ENCODE measurements around the gene EEIG2. TPM values are rescaled to one million over a fixed set of nuclear protein-coding genes. Genes with fewer than 3 reads are reported as not detected.

Gene EEIG2
- total and polyA plus RNA-seq, 9 of the 15 experiments (the other 6 are each of a cell fraction or from before 2014, with no cell fraction given), result 6.1 to 26.9 (median 15.2) TPM

DNA sequence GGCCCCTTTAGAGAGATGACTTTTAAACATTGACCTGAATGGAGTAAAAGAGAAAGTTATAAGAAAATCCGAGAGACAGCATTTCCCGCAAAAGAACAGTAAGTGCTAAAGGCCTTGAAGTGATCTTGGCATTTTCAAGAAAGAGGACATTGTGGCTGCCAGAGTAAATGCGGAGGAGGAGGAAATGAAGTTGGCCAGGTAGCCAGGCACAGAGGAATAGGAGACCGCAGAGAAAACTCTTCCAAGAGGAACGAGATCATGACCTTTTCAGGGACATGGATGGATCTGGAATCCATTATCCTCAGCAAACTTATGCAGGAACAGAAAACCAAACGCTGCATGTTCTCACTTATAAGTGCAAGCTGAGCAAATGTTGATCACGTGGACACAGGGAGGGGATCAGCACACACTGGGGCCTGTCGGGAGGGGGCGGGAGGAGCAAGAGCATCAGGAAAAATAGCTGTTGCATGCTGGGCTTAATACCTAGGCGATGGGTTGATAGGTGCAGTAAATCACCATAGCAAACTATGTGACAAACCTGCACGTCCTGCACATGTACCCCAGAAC is 49.7 kb downstream of the EEIG2 start:
- POLR2A ChIA-PET, result no interaction called here
- H4K20me1 ChIP-seq (replicated peaks; ENCODE audit: control insufficient read depth, insufficient read depth, low read length), result no peaks in the 10 kb centered on the region
- intact Hi-C loops (cut with micrococcal nuclease), result no loop called here
- no peak overlapping the region for H2AFZ ChIP-seq (ENCODE audit: low read depth, low read length)
- H3K9me1 ChIP-seq (ENCODE audit: control insufficient read depth, insufficient read depth, low read length), result no peaks in the 10 kb centered on the region
- no peak overlapping the region for H3K9ac ChIP-seq (ENCODE audit: insufficient read depth in 1 of 2, low read depth in 2 of 2, low read length in 2 of 2)
- H3K36me3 ChIP-seq (ENCODE audit: control insufficient read depth, insufficient read depth, low read length), result peaks cover 10% of the 10 kb centered on the region; the same call in 1 of the 3 replicates
- H3K4me2 ChIP-seq (ENCODE audit: insufficient read depth, low read length), result no peak overlapping the region
- WGBS (ENCODE audit: insufficient coverage, low coverage, missing lambda C conversion rate), result 64% methylated on average over 11 of the region's 11 CpGs
- H3K79me2 ChIP-seq (ENCODE audit: control insufficient read depth, insufficient read depth, low read length), result no peaks in the 10 kb centered on the region
- 0 out of 3 replicates have a peak, but pooled peaks have one; percentile 38 for ATAC-seq
- DNase-seq (ENCODE audit: extremely low read depth in 1 of 4, low spot score in 3 of 4), result no peak
- no peaks in the 10 kb centered on the region for H3K27me3 ChIP-seq (ENCODE audit: control insufficient read depth in 2 of 2, insufficient read depth in 2 of 2, low read length in 2 of 2)
- no peaks in the 10 kb centered on the region for H3K9me3 ChIP-seq (replicated peaks; ENCODE audit: control insufficient read depth, insufficient read depth, low read depth, low read length)
- no peaks in the 10 kb centered on the region for H3K4me1 ChIP-seq (replicated peaks in 1 of 2; ENCODE audit: control insufficient read depth in 2 of 2, insufficient read depth in 2 of 2, low read length in 2 of 2)
- CTCF ChIA-PET (ENCODE audit: low intra/inter-chr PET ratio), result no interaction called here
- TF ChIP-seq, protein P1, sequence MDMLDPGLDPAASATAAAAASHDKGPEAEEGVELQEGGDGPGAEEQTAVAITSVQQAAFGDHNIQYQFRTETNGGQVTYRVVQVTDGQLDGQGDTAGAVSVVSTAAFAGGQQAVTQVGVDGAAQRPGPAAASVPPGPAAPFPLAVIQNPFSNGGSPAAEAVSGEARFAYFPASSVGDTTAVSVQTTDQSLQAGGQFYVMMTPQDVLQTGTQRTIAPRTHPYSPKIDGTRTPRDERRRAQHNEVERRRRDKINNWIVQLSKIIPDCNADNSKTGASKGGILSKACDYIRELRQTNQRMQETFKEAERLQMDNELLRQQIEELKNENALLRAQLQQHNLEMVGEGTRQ (CRISPR knock-in tag; IDR thresholded peaks at IDR 0.05), result peak; percentile 27; the same call in 1 of the 2 replicates
- TF ChIP-seq, protein P2, sequence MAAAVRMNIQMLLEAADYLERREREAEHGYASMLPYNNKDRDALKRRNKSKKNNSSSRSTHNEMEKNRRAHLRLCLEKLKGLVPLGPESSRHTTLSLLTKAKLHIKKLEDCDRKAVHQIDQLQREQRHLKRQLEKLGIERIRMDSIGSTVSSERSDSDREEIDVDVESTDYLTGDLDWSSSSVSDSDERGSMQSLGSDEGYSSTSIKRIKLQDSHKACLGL (CRISPR knock-in tag; IDR thresholded peaks at IDR 0.05; ENCODE audit: borderline replicate concordance, poor library complexity, severe bottlenecking), result no peak
- no peak overlapping the region for H3K27ac ChIP-seq (ENCODE audit: extremely low read depth, low read depth, low read length)
- in situ Hi-C loops (cut with MboI), result no loop called here
- no TSS peak for BruUV-seq (replicated peaks)
- no peak overlapping the region for H3K4me3 ChIP-seq
- FAIRE-seq, result no peak

Other genes with a start within 250 kb of the EEIG2 start
- gene NBPF6, start 109.8 kb upstream of the EEIG2 start, total RNA-seq (2014; rRNA removed), result 5.0 and 6.0 TPM in 2 replicates
- gene NBPF6, start 109.8 kb upstream of the EEIG2 start, total RNA-seq (2014; rRNA removed; fragmentation: Illumina TruSeq; extraction: Trizol), result 7.2 and 7.5 TPM in 2 replicates
- 7.6 and 8.3 TPM in 2 replicates for gene NBPF6, start 109.8 kb upstream of the EEIG2 start, total RNA-seq (2015; rRNA removed; fragmentation: Illumina TruSeq; extraction: Trizol)
- 6.1 and 6.5 TPM in 2 replicates for gene NBPF6, start 109.8 kb upstream of the EEIG2 start, total RNA-seq (2021)
- 4.2 and 5.8 TPM in 2 replicates for gene NBPF6, start 109.8 kb upstream of the EEIG2 start, polyA plus RNA-seq (2011; rRNA removed)
- gene NBPF6, start 109.8 kb upstream of the EEIG2 start, polyA plus RNA-seq (2014; fragmentation: Illumina TruSeq; extraction: Trizol), result 8.7 and 10.0 TPM in 2 replicates
- 1 to 10 TPM; 2.7 to 3.6 TPM for gene NBPF6, start 109.8 kb upstream of the EEIG2 start, polyA plus RNA-seq (2014; fragmentation: Nextera tagmentation; extraction: Ambion mirVana)
- gene NBPF6, start 109.8 kb upstream of the EEIG2 start, polyA plus RNA-seq (2014; rRNA removed), result 4.0 and 4.9 TPM in 2 replicates
- not detected in 2 replicates for gene HENMT1, start 101.0 kb downstream of the EEIG2 start, total RNA-seq (2014; rRNA removed)
- not detected in 2 replicates for gene HENMT1, start 101.0 kb downstream of the EEIG2 start, total RNA-seq (2014; rRNA removed; fragmentation: Illumina TruSeq; extraction: Trizol)
- gene HENMT1, start 101.0 kb downstream of the EEIG2 start, total RNA-seq (2015; rRNA removed; fragmentation: Illumina TruSeq; extraction: Trizol), result not detected in 2 replicates
- gene HENMT1, start 101.0 kb downstream of the EEIG2 start, total RNA-seq (2021), result not detected in 2 replicates
- gene HENMT1, start 101.0 kb downstream of the EEIG2 start, polyA plus RNA-seq (2011; rRNA removed), result not detected in 2 replicates
- not detected in 2 replicates for gene HENMT1, start 101.0 kb downstream of the EEIG2 start, polyA plus RNA-seq (2014; fragmentation: Illumina TruSeq; extraction: Trizol)
- gene HENMT1, start 101.0 kb downstream of the EEIG2 start, polyA plus RNA-seq (2014; fragmentation: Nextera tagmentation; extraction: Ambion mirVana), result not detected
- 0.19 TPM in 1 of 2 replicates, not detected in the other for gene HENMT1, start 101.0 kb downstream of the EEIG2 start, polyA plus RNA-seq (2014; rRNA removed)
- gene PRPF38B, start 132.2 kb downstream of the EEIG2 start, total RNA-seq (2014; rRNA removed), result 27.8 and 67.8 TPM in 2 replicates
- gene PRPF38B, start 132.2 kb downstream of the EEIG2 start, total RNA-seq (2014; rRNA removed; fragmentation: Illumina TruSeq; extraction: Trizol), result 66.4 and 69.8 TPM in 2 replicates
- gene PRPF38B, start 132.2 kb downstream of the EEIG2 start, total RNA-seq (2015; rRNA removed; fragmentation: Illumina TruSeq; extraction: Trizol), result 68.0 and 75.3 TPM in 2 replicates
- 47.8 and 55.5 TPM in 2 replicates for gene PRPF38B, start 132.2 kb downstream of the EEIG2 start, total RNA-seq (2021)
- gene PRPF38B, start 132.2 kb downstream of the EEIG2 start, polyA plus RNA-seq (2011; rRNA removed), result 71.1 and 74.1 TPM in 2 replicates
- gene PRPF38B, start 132.2 kb downstream of the EEIG2 start, polyA plus RNA-seq (2014; fragmentation: Illumina TruSeq; extraction: Trizol), result 72.3 and 85.5 TPM in 2 replicates
- 10 to 100 TPM; 25.3 to 34.3 TPM for gene PRPF38B, start 132.2 kb downstream of the EEIG2 start, polyA plus RNA-seq (2014; fragmentation: Nextera tagmentation; extraction: Ambion mirVana)
- gene PRPF38B, start 132.2 kb downstream of the EEIG2 start, polyA plus RNA-seq (2014; rRNA removed), result 78.4 and 81.8 TPM in 2 replicates
- not detected in 2 replicates for gene FNDC7, start 152.8 kb downstream of the EEIG2 start, total RNA-seq (2014; rRNA removed)
- not detected in 2 replicates for gene FNDC7, start 152.8 kb downstream of the EEIG2 start, total RNA-seq (2014; rRNA removed; fragmentation: Illumina TruSeq; extraction: Trizol)
- not detected in 2 replicates for gene FNDC7, start 152.8 kb downstream of the EEIG2 start, total RNA-seq (2015; rRNA removed; fragmentation: Illumina TruSeq; extraction: Trizol)
- not detected in 2 replicates for gene FNDC7, start 152.8 kb downstream of the EEIG2 start, total RNA-seq (2021)
- 0.05 TPM in 1 of 2 replicates, not detected in the other for gene FNDC7, start 152.8 kb downstream of the EEIG2 start, polyA plus RNA-seq (2011; rRNA removed)
- not detected in 2 replicates for gene FNDC7, start 152.8 kb downstream of the EEIG2 start, polyA plus RNA-seq (2014; fragmentation: Illumina TruSeq; extraction: Trizol)
- not detected for gene FNDC7, start 152.8 kb downstream of the EEIG2 start, polyA plus RNA-seq (2014; fragmentation: Nextera tagmentation; extraction: Ambion mirVana)
- gene FNDC7, start 152.8 kb downstream of the EEIG2 start, polyA plus RNA-seq (2014; rRNA removed), result not detected in 2 replicates
- 33.1 TPM in 2 replicates for gene STXBP3, start 186.6 kb downstream of the EEIG2 start, total RNA-seq (2014; rRNA removed)
- 52.1 and 56.7 TPM in 2 replicates for gene STXBP3, start 186.6 kb downstream of the EEIG2 start, total RNA-seq (2014; rRNA removed; fragmentation: Illumina TruSeq; extraction: Trizol)
- 45.8 and 52.5 TPM in 2 replicates for gene STXBP3, start 186.6 kb downstream of the EEIG2 start, total RNA-seq (2015; rRNA removed; fragmentation: Illumina TruSeq; extraction: Trizol)
- 32.5 and 34.6 TPM in 2 replicates for gene STXBP3, start 186.6 kb downstream of the EEIG2 start, total RNA-seq (2021)
- gene STXBP3, start 186.6 kb downstream of the EEIG2 start, polyA plus RNA-seq (2011; rRNA removed), result 39.4 and 50.2 TPM in 2 replicates
- 35.0 and 40.0 TPM in 2 replicates for gene STXBP3, start 186.6 kb downstream of the EEIG2 start, polyA plus RNA-seq (2014; fragmentation: Illumina TruSeq; extraction: Trizol)
- 10 to 100 TPM; 34.2 to 34.9 TPM for gene STXBP3, start 186.6 kb downstream of the EEIG2 start, polyA plus RNA-seq (2014; fragmentation: Nextera tagmentation; extraction: Ambion mirVana)
- 39.2 and 52.3 TPM in 2 replicates for gene STXBP3, start 186.6 kb downstream of the EEIG2 start, polyA plus RNA-seq (2014; rRNA removed)

Data from K562 (cell line).